NB4 (cell line): Measurements from ENCODE around the gene HOXA13.

Experiments used
- DNase-seq: peaks from one replicate; pipeline ENCODE4 v3.0.0; 2010; ENCODE audit warnings: low read depth
- H3K4me3 ChIP-seq: one replicate; pipeline ENCODE4 v1.5.1; 2011; ENCODE audit warnings: mild to moderate bottlenecking, low read depth, low read length, moderate library complexity
- CTCF ChIP-seq: IDR thresholded peaks from one replicate; pipeline ENCODE4 v1.5.1; 2012; ENCODE audit warnings: low read depth, low read length
- MAX ChIP-seq: IDR thresholded peaks from 2 replicates; pipeline ENCODE4 v1.6.1; 2011; ENCODE audit warnings: low read depth, low read length
- MYC ChIP-seq: IDR thresholded peaks from 2 replicates; pipeline ENCODE4 v1.6.1; 2011; ENCODE audit warnings: low read depth, low read length
- POLR2A ChIP-seq: IDR thresholded peaks from 2 replicates; pipeline ENCODE4 v1.6.1; 2011; ENCODE audit warnings: mild to moderate bottlenecking; ENCODE audit not compliant: insufficient read length; ENCODE audit errors: extremely low read depth

HOXA13 gene

DNA sequence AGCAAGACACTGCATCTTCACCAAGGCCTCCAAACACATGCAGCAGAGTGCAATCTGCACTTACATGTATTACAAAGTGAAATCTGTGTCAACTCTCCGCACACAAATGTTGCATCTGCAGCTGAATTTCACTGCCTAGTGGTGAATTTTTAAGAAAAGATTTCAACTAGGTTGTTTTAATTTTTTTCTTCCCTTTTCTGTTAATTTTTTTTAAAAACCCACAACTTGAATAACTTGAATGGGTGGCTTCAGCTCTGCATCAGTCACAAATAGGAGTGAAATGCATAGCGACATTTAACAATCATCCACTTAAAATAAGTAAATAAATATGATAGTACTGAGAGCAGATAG is 5.9 kb downstream of the HOXA13 start:
- no peak overlapping the region for H3K4me3 ChIP-seq
- DNase-seq: no peak
- TF ChIP-seq MAX (no peak), MYC (no peak), CTCF (no peak), POLR2A (no peak)

- H3K4me3 ChIP-seq: no peak overlapping the region
- TF ChIP-seq CTCF (no peak), POLR2A (no peak)
- no peak for DNase-seq
These were observed 6.4 kb downstream of the HOXA13 start for GRCh38 chr7:27193335-27194001.

- TF ChIP-seq MYC (no peak), POLR2A (no peak), CTCF (no peak), MAX (no peak)
- H3K4me3 ChIP-seq: no peak overlapping the region
- DNase-seq: no peak
These were observed 7.2 kb downstream of the HOXA13 start for GRCh38 chr7:27192546-27193334.

DNA sequence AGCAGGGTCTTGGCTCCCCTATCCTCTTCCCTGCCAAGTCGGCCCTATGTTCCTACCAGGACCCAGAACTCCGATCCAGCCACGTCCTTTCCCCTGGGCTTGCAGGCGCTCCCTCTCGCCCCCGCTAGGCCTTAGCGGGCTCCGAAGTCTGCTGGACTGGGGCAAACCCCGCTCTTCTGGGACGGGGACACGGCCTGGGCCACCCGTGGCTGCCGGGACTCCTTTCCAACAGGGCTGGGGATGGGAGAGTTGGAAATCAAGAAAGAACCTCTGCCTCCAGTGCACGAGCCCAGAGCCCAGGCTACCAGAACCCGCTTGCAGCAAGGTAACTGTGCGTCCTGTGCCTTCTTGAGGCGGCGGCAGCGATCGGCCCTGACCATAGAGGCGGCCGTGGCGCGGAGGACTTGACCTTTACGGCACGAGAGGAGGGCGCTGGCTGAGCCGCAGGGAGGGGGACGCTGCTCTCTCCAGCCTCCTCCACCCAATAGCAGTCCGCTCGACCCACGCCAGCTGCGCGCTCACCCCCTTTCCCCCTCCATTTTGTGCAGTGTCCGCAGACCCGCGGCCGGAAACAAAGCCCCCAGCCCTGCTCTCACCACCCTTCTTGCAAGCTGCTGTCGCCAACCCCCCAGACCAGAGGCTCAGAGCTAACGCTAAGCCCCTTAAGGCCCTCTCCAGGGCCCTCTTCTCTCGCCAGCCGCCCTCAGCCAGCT is 7.9 kb downstream of the HOXA13 start:
- H3K4me3 ChIP-seq: no peak overlapping the region
- TF ChIP-seq MYC (no peak), CTCF (no peak), POLR2A (no peak), MAX (no peak)
- DNase-seq: no peak

- no peak for TF ChIP-seq POLR2A
- TF ChIP-seq CTCF: no peak
- no peak for TF ChIP-seq MYC
- TF ChIP-seq MAX: no peak
- H3K4me3 ChIP-seq: no peak overlapping the region
- no peak for DNase-seq
These were observed 8.6 kb downstream of the HOXA13 start for GRCh38 chr7:27191161-27191731.
